ENCODE results near the gene SLC16A11. TPM values are rescaled to one million over a fixed set of nuclear protein-coding genes. Genes with fewer than 3 reads are reported as not detected.

The SLC16A11 gene
- total and polyA plus RNA-seq, 2 of the 4 experiments (the other 2 are of a cell fraction): not detected

- H2BK5ac ChIP-seq (ENCODE audit: low read depth, low read length, poor library complexity, severe bottlenecking): no peak overlapping the region
- TF ChIP-seq MXI1 (IDR thresholded peaks at IDR 0.05; ENCODE audit: borderline replicate concordance, low read depth, low read length) (no peak), RCOR1 (IDR thresholded peaks at IDR 0.05; ENCODE audit: insufficient replicate concordance, low read length) (no peak), POLR2A (IDR thresholded peaks at IDR 0.05; ENCODE audit: low read depth, low read length) (no peak), CTCF (conservative IDR thresholded peaks at IDR 0.05; ENCODE audit: low read depth, low read length) (no peak), USF2 (IDR thresholded peaks at IDR 0.05; ENCODE audit: low read depth, low read length) (no peak), MAZ (IDR thresholded peaks at IDR 0.05; ENCODE audit: borderline replicate concordance, low read depth, low read length) (no peak), RAD21 (IDR thresholded peaks at IDR 0.05; ENCODE audit: low read length) (no peak), CHD1 (IDR thresholded peaks at IDR 0.05; ENCODE audit: low read depth, low read length) (no peak), BHLHE40 (IDR thresholded peaks at IDR 0.05; ENCODE audit: low read depth, low read length) (no peak), FOS (IDR thresholded peaks at IDR 0.05; ENCODE audit: low read depth, low read length) (no peak), SMC3 (IDR thresholded peaks at IDR 0.05; ENCODE audit: low read depth, low read length) (no peak), CEBPB (IDR thresholded peaks at IDR 0.05; ENCODE audit: low read depth, low read length) (no peak)
- TF ChIP-seq, protein P1, sequence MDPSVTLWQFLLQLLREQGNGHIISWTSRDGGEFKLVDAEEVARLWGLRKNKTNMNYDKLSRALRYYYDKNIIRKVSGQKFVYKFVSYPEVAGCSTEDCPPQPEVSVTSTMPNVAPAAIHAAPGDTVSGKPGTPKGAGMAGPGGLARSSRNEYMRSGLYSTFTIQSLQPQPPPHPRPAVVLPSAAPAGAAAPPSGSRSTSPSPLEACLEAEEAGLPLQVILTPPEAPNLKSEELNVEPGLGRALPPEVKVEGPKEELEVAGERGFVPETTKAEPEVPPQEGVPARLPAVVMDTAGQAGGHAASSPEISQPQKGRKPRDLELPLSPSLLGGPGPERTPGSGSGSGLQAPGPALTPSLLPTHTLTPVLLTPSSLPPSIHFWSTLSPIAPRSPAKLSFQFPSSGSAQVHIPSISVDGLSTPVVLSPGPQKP (IDR thresholded peaks at IDR 0.05; ENCODE audit: borderline replicate concordance, low read depth, low read length): no peak
- POLR2A ChIA-PET (ENCODE audit: unreplicated experiment): no interaction called here
- no peak overlapping the region for H2AFZ ChIP-seq (replicated peaks; ENCODE audit: low read length, poor library complexity)
- H2AK5ac ChIP-seq (ENCODE audit: low read depth, low read length): no peak overlapping the region
- H4K91ac ChIP-seq (ENCODE audit: insufficient read depth, low read depth, low read length): no peak overlapping the region
- no peak overlapping the region for H3K4ac ChIP-seq (ENCODE audit: low read depth, low read length)
- no peak overlapping the region for H3K9ac ChIP-seq (ENCODE audit: low read depth, low read length)
- no peak overlapping the region for H3K23ac ChIP-seq (ENCODE audit: low read depth, low read length)
- no peaks in the 10 kb centered on the region for H3K4me1 ChIP-seq (ENCODE audit: control insufficient read depth, insufficient read depth, low read length)
- dilution Hi-C loops (cut with HindIII; ENCODE audit: low sequenced_read_pairs, unreplicated experiment): no loop called here
- H3K79me1 ChIP-seq (ENCODE audit: low read depth in 1 of 2, low read length in 2 of 2): no peaks in the 10 kb centered on the region
- H3K14ac ChIP-seq (replicated peaks; ENCODE audit: low read depth, low read length): no peak overlapping the region
- CTCF ChIA-PET: interaction anchor here (1.9 kb wide), 1 partner anchor 32 kb away, joined by 5 read pairs; no protein-coding TSS in a partner anchor
- no peaks in the 10 kb centered on the region for H3K9me3 ChIP-seq (ENCODE audit: control insufficient read depth, insufficient read depth, low read length)
- H2BK15ac ChIP-seq (ENCODE audit: low read depth, low read length): no peak overlapping the region
- no peak overlapping the region for H4K5ac ChIP-seq (ENCODE audit: low read depth, low read length)
- no CpG with 5 or more reads among the region's 7 CpGs for WGBS, 2 experiments (ENCODE audit: extremely low coverage in 2 of 2, insufficient read length in 1 of 2)
- peaks cover 7% of the 10 kb centered on the region for H3K27me3 ChIP-seq (ENCODE audit: control insufficient read depth, insufficient read depth, low read length)
- no peaks in the 10 kb centered on the region for H3K36me3 ChIP-seq (ENCODE audit: control insufficient read depth, insufficient read depth, low read length)
- no peak overlapping the region for H3K4me2 ChIP-seq (ENCODE audit: low read depth, low read length)
- H3K56ac ChIP-seq (ENCODE audit: extremely low read depth, insufficient read depth, low read length): no peak overlapping the region
- no peaks in the 10 kb centered on the region for H4K20me1 ChIP-seq (ENCODE audit: insufficient read depth, low read length)
- H2AK9ac ChIP-seq (replicated peaks; ENCODE audit: low read depth, low read length, poor library complexity): no peak overlapping the region
- ATAC-seq (ENCODE audit: low read depth): no peak
- H2BK20ac ChIP-seq (ENCODE audit: low read depth, low read length): no peak overlapping the region
- H3K27ac ChIP-seq (ENCODE audit: insufficient read depth, low read length): no peak overlapping the region
- no peaks in the 10 kb centered on the region for H3K9me1 ChIP-seq (ENCODE audit: insufficient read depth, low read length)
- no TSS peak for BruUV-seq (replicated peaks)
- H3K18ac ChIP-seq (ENCODE audit: low read depth, low read length): no peak overlapping the region
- in situ Hi-C loops (cut with MboI; ENCODE audit: low sequenced_read_pairs): no loop called here
- DNase-seq: no peak
- H4K8ac ChIP-seq (ENCODE audit: low read depth in 2 of 2, low read length in 2 of 2): no peak overlapping the region
- H3K4me3 ChIP-seq (ENCODE audit: insufficient read depth, low read depth, low read length): no peak overlapping the region
- H2BK120ac ChIP-seq (ENCODE audit: low read depth, low read length): no peak overlapping the region
- intact Hi-C loops (cut with micrococcal nuclease): no loop called here
These were observed 34.1 kb upstream of the SLC16A11 start for GRCh38 chr17:7077911-7078546.

Data from IMR-90 (cell line).